ENCODE measurements around the gene SLC6A1.

The SLC6A1 gene

DNA sequence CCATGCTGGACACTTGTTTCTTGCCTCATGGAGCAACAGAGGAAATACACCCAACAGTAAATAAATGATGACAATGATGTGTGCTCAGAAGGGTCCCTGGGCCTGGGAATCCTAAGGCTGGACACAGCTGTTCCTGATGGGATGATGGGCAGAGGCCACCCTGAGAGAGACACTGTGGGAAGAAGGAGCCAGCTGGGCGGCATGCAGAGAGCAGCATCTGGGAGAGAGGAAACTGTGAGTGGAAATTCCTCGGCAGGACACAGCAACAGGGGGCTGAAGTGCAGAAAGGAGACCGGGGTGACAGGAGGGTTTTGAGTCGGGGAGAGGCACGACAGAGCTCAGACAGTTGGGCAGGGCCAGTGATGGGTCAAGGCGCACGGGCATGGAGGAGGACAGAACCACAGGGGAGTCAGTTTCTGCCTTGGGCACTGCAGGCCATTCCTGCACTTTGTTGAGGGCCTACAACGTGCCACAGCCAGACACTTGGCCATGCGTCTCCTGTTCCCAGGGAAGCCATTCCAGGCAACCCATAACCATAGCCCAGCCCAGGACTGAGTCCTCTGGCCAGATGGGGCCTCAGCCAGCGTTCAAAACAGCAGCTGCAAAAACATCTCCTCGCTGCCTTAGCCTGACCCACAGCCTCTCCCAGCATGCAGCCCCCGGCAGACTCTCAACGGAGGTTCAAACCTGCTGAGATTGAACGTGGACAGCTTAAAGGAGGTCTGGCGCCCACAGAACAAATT, 36.7 kb upstream of the SLC6A1 start:
- TF ChIP-seq FOXP2 (optimal IDR thresholded peaks at IDR 0.05; ENCODE audit: borderline replicate concordance, extremely low read depth, extremely low read length, insufficient read depth), result no peak
- TF ChIP-seq, protein P1, sequence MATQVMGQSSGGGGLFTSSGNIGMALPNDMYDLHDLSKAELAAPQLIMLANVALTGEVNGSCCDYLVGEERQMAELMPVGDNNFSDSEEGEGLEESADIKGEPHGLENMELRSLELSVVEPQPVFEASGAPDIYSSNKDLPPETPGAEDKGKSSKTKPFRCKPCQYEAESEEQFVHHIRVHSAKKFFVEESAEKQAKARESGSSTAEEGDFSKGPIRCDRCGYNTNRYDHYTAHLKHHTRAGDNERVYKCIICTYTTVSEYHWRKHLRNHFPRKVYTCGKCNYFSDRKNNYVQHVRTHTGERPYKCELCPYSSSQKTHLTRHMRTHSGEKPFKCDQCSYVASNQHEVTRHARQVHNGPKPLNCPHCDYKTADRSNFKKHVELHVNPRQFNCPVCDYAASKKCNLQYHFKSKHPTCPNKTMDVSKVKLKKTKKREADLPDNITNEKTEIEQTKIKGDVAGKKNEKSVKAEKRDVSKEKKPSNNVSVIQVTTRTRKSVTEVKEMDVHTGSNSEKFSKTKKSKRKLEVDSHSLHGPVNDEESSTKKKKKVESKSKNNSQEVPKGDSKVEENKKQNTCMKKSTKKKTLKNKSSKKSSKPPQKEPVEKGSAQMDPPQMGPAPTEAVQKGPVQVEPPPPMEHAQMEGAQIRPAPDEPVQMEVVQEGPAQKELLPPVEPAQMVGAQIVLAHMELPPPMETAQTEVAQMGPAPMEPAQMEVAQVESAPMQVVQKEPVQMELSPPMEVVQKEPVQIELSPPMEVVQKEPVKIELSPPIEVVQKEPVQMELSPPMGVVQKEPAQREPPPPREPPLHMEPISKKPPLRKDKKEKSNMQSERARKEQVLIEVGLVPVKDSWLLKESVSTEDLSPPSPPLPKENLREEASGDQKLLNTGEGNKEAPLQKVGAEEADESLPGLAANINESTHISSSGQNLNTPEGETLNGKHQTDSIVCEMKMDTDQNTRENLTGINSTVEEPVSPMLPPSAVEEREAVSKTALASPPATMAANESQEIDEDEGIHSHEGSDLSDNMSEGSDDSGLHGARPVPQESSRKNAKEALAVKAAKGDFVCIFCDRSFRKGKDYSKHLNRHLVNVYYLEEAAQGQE (IDR thresholded peaks at IDR 0.05; ENCODE audit: insufficient read depth in 1 of 2, low read depth in 2 of 2, low read length in 2 of 2), result no peak
- no peak for TF ChIP-seq POLR2AphosphoS5 (IDR thresholded peaks at IDR 0.05; ENCODE audit: low read depth, low read length)
- no peak for TF ChIP-seq SIN3A (IDR thresholded peaks at IDR 0.05; ENCODE audit: borderline replicate concordance, insufficient read depth, low read length)
- TF ChIP-seq TAF1 (IDR thresholded peaks at IDR 0.05; ENCODE audit: borderline replicate concordance, insufficient read depth, low read length), result no peak

DNA sequence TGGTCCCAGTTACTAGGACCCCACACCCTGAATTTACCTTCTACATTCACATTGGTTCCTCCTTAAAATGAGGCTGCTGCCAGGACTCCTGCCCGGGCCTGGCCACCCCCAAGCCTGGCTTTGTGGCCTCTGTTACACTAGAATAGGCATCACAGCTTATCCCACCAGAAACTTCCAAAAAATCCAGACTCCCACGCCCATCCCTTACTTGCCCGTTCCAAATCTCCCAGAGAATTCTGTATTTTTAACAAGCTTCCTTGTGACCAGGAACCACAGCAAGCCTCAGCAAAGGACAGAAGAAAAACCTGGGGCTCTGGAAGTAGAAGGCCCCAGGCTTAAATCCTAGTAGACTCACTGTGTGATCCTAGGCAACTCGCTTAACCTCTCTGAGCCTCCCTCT, 36.0 kb upstream of the SLC6A1 start:
- TF ChIP-seq, protein P1 (IDR thresholded peaks at IDR 0.05; ENCODE audit: insufficient read depth in 1 of 2, low read depth in 2 of 2, low read length in 2 of 2), result no peak
- TF ChIP-seq TAF1 (IDR thresholded peaks at IDR 0.05; ENCODE audit: borderline replicate concordance, insufficient read depth, low read length) (no peak), FOXP2 (optimal IDR thresholded peaks at IDR 0.05; ENCODE audit: borderline replicate concordance, extremely low read depth, extremely low read length, insufficient read depth) (no peak), SIN3A (IDR thresholded peaks at IDR 0.05; ENCODE audit: borderline replicate concordance, insufficient read depth, low read length) (no peak), POLR2AphosphoS5 (IDR thresholded peaks at IDR 0.05; ENCODE audit: low read depth, low read length) (no peak)

DNA sequence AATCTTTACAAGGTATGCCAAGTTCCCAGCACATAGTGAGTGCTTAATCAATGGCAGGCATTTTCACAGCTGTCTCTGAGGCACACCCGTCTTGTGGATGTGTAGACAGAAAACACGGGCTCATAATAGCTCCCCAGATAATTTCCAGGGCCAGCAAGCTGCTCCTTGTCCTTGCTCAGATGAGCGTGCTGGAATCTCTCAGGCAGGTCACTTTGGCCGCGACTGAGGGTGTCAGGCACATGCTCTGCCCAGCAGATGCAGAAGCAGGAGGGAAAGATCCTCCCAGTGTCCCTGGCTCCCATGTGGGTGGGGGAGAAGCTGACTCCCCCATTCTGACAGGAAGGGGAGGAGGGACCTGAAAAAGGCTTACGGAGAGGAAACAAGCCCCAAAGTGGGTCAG, 35.6 kb upstream of the SLC6A1 start:
- TF ChIP-seq TAF1 (IDR thresholded peaks at IDR 0.05; ENCODE audit: borderline replicate concordance, insufficient read depth, low read length) (no peak), SIN3A (IDR thresholded peaks at IDR 0.05; ENCODE audit: borderline replicate concordance, insufficient read depth, low read length) (no peak), FOXP2 (optimal IDR thresholded peaks at IDR 0.05; ENCODE audit: borderline replicate concordance, extremely low read depth, extremely low read length, insufficient read depth) (no peak)
- TF ChIP-seq, protein P1 (IDR thresholded peaks at IDR 0.05; ENCODE audit: insufficient read depth in 1 of 2, low read depth in 2 of 2, low read length in 2 of 2), result no peak

DNA sequence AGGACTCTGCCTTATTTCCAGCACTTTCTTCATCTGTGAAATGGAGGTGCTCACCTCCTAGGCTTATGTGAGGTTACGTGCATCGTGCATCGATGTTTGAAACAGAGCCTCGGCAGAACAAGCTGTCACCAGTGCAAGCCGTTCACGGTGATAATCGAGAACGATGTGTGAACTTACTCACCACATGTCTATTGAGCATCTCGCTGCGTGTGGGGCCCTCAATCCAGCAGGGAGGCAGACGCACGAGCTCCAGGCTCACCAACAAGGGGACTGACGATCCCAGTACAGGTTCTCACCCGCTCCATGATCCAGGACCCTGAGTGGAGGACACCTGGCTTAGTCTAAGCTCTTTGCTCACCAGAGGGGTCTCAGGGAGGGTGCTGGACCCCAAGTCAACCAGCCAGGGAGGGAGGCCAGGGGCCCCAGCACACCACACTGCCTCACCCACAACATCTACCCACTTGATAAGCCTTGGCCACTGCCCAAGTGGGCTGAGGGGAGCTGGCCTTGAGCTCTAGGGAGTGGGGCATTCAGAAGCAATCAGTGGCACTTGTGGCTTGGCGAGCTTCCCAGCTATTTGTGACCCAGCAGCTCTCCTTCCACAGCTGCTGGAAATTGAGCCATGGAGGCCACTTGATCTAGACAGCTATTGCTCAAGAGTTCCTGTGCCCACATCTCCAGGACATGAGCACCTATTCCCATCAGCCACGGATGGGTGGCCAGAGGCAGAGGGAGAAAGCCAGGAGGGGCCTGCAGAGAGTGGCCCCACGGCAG, 34.4 kb upstream of the SLC6A1 start:
- TF ChIP-seq, protein P1 (IDR thresholded peaks at IDR 0.05; ENCODE audit: insufficient read depth in 1 of 2, low read depth in 2 of 2, low read length in 2 of 2), result no peak
- TF ChIP-seq POLR2AphosphoS5 (IDR thresholded peaks at IDR 0.05; ENCODE audit: low read depth, low read length), result no peak
- TF ChIP-seq TAF1 (IDR thresholded peaks at IDR 0.05; ENCODE audit: borderline replicate concordance, insufficient read depth, low read length), result no peak
- TF ChIP-seq SIN3A (IDR thresholded peaks at IDR 0.05; ENCODE audit: borderline replicate concordance, insufficient read depth, low read length), result no peak
- TF ChIP-seq FOXP2 (optimal IDR thresholded peaks at IDR 0.05; ENCODE audit: borderline replicate concordance, extremely low read depth, extremely low read length, insufficient read depth), result no peak

All from PFSK-1 (cell line).